Inflammatory macrophage (primary cell): ENCODE data around the gene MIGA2.
A peak's percentile ranks its signal among the peaks of the same experiment; 100 is the strongest.
"Not testable (repeated sequence)": the region's sequence is repeated elsewhere in the genome, so short reads cannot be mapped to it uniquely, and the experiment has no call there.

ENCODE experiments used
- DNase-seq, 2 donors: peaks; one replicate each; pipeline ENCODE4 v3.0.0-alpha.2; 2020 to 2022

The MIGA2 gene

DNA sequence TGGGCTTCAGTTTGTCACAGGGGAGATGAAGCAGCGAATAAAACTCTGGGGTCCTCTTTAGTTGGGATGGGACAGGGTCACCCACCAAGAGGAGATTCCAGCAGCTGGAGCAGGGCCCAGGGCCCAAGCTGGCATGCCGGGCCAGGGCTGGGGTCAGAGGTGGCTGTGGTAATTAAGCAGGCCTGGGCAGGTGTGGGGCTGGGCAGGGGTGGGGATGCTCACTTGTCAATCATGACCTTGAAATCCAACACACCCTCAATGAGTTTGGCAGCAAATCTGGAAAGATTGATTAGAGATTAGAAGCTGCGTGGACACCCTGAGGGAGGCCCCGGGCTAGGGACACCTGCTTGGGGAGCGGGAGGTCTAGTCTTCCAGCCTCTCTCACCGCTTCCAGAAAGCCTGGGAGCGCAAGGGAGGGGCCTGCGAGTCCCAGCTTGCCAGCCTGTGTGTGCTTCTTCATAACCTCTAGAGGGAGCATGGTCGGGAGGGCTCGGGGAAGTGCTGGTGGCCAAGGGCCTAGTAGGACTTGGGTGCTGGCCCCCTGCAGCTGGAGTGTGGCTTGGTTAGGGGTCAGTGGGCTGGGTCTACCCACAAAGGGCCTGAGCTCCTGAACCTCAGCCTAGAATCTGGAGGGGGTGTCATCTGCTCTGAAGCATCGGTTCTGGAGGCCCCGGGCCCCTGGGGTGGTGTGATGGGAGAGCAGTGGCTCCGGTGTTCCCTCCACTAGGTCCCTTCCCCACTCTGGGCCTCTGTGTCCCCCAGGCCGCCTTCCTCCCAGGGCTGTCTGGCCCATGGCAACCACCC lies 66.6 kb downstream of the MIGA2 start:
- peak; percentile 49 to 66 for DNase-seq

DNA sequence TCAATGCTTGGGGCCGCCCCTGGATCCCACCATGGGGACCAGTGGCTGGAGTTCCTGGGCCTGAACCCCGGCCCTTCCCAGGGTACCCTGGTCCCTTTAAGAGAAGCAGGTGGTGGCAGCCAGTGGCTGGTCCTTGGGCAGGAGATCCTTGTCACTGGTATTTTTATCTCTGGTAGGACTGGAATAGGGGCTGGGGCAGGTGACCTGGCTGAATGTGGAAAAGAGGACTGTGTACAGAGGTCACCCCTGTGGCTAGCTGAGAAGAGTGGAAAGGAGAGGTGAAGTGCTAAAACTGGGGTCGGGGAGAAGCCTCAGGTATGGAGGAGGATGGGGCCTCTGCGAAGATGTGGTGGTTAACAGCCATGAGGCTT lies 67.2 kb downstream of the MIGA2 start:
- DNase-seq = no peak

- no peak for DNase-seq
These were observed 67.6 kb downstream of the MIGA2 start for GRCh38 chr9:129104051-129104450.

DNA sequence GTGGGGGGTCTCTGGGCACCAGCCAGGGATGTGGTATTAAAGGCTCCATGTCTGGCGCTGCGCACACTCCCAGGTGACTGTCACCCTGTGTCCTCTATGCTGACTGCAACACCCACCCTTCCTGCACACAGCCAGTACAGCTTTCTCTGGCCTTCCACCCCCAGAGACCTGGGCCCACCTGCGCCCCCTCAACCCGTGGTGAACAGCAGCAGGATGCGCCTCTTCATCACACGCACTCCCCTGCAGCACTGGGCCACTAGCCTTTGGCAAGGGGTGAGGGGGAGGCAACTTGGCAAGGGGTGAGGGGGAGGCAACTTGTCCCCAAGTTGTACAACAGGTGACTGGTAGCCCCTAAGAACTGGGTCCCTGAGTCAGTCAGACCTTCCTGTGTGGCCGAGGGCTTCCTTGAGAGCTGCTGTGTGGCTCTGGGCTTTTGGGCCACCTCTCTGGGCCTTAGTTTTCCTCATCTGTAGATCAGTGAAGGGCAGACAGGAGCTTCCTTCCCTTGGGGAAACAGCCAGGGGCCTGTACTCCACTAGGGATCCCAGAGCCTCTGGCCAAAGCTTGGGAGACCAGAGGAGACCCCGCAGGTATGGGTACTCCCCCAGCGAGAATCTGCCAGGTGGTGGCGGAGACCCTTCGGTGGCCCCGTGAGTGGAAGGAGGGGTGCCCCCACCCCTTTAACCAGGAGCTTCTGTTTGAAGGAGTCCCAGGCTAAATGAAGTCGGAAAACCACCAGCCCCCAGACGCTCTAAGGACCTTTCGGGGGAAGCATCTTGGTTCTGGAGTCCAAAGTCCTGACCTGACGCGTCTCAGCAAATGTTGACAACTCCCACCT lies 69.7 kb downstream of the MIGA2 start:
- DNase-seq = no peak

DNA sequence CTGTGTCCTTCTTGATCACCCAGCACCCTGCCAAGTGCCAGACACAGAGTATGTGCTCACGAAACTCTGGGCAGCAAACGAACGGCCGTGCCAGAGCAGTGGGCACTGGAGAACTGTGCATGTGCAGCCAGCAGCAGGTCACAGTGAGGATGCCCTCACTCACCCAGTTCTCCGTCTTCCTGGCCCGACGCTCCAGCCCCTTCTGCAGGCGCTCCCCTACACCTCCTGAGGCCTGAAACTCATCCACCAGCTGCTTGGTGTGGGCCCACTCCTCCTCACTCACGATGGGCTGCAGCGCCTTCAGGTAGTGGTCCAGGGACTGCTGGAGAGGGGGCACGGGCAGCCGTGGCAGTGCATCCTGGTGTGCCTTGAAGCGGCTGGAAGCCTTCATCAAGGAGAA lies 71.2 kb downstream of the MIGA2 start:
- no peak for DNase-seq

GRCh38 chr9:129108083-129108804 lies 71.8 kb downstream of the MIGA2 start:
- DNase-seq = no peak

DNA sequence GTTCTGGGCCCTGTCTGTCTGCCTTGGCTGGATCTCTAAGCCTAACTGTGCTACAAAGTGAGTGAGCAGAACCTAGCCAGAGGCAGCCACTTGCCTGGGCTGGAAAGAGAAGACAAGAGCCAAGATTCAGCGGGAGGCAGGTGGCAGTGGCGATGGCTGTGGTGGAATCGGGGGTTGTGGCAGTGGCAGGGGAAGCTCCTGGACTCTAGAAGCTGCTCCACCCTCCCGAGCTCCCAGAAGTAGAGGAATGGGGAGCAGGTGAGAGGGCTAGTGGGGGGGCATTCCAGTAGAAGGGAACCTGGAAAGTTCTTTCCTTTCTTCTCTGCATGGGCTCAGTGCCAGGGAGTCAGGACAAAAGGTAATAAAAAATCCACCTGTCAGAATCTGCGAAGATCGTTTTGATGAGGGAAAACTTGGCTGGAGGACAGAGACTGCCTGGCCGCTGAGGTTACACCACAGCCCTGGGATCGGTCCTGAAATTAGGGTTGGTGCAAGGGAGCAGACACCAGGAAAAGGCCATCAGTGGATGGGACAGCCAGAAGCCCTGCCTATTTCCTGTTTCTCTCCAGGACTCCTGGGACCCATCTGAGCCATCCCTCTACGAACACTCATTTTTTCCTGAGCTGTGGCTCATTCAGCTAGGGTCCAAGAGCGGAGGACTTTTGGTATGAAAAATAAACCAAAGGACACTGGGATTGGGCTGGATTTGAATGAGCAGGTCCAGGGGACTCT lies 72.5 kb downstream of the MIGA2 start:
- no peak for DNase-seq

DNA sequence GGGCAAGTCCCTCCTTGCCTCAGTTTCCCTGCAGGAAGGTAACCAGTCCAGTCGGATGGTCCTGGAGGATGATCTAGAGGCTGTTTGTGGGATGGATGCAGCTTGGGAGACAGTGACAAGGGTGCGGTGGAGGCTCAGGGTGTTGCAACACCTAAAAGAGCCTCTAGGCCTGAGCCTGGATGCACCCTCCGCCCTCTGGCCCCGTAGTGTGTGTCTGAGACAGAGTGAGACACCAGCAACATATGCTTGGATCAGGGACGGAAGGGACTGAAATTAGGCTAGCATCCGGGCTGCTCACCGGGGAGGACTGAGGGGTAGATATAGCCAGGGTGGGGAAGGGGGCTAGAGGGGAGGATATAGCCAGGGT lies 73.1 kb downstream of the MIGA2 start:
- DNase-seq = peak; percentile 30 to 31

GRCh38 chr9:129109952-129110739 lies 73.7 kb downstream of the MIGA2 start:
- no peak for DNase-seq

GRCh38 chr9:129110740-129111527 lies 74.5 kb downstream of the MIGA2 start, which contains the start of the genes CRAT and PTPA:
CRAT (minus strand) TSS chr9:129110793; CDS start chr9:129110509, 284 bp downstream.
PTPA (plus strand) TSS chr9:129111415; CDS start chr9:129111601, 186 bp downstream.
- peak; percentile 94 to 96 for DNase-seq

- DNase-seq = peak; percentile 17 to 43
These were observed 75.2 kb downstream of the MIGA2 start for GRCh38 chr9:129111528-129112151.

DNA sequence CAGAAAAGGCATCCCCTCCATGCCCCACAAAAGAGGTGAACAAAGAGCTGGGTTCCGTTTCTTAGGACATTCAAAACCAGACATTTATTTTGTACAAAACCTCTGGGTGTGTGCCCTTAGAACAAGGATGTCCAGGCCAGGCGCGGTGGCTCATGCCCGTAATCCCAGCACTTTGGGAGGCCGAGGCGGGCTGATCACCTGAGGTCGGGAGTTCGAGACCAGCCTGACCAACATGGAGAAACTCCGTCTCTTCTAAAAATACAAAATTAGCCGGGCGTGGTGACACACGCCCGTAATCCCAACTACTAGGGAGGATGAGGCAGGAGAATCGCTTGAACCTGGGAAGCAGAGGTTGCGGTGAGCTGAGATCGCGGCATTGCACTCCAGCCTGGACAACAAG lies 76.1 kb downstream of the MIGA2 start:
- not testable (repeated sequence) for DNase-seq

- peak; percentile 78 to 80 for DNase-seq
These were observed 77.3 kb downstream of the MIGA2 start for GRCh38 chr9:129113645-129114304.

DNA sequence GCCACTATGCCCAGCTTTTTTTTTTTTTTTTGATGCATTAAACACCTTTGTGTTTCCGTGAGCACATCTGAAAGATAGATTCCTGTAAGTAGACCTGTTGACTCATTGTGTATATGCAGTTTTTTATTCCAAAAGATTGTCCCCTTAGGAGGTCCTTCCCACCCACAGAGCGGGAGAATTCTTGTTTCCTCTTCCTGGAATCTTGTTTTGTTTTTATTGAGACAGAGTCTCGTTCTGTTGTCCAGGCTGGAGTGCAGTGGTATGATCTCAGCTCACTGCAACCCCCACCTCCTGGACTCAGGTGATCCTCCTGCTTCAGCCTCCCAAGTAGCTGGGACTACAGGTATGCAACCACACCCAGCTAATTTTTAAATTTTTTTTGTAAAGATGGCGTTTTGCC lies 82.4 kb downstream of the MIGA2 start:
- DNase-seq = no peak

- no peak for DNase-seq
These were observed 85.1 kb downstream of the MIGA2 start for GRCh38 chr9:129121483-129121882.
